Cerebellar cortex (tissue), 1 donor: ENCODE measurements around the gene APC2.
"Not testable (repeated sequence)": the region's sequence is repeated elsewhere in the genome, so short reads cannot be mapped to it uniquely, and the experiment has no call there.

Source experiments
- DNase-seq: peaks from one replicate; pipeline ENCODE4 v3.0.0-alpha.2; 2015; ENCODE audit warnings: low spot score

Gene APC2

DNA sequence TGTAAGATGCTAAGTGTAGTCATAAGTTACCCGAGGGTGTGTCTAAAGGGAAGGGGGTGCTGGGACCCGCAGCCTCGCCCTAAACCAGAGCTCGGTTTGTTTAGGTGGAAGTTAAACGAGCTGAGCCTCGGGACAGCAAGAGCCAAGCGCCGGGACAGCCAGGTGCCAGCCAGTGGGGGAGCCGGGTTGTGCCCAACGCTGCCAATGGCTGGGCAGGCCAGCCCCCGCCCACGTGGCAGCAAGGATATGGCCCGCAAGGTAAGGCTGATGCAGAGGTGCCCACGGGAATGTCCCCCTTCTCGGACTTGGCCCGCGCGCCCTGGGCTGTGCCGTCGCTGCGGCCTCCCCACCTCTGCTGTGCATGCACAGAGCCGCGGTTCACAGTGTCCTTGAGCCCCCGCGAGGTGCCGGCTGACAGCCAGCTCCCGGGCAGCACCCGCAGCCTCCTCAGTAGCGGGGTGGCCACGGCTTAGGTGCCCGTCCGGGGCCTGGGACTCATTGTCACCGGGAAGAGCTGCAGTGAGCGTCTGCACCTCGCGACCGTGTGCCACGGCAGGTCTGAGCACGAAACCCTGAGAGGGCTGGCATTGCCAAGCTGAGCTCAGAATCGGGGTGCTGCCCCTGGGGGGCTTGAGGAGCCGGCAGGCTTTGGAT lies 21.1 kb upstream of the APC2 start:
- peak; percentile 72 for DNase-seq

DNA sequence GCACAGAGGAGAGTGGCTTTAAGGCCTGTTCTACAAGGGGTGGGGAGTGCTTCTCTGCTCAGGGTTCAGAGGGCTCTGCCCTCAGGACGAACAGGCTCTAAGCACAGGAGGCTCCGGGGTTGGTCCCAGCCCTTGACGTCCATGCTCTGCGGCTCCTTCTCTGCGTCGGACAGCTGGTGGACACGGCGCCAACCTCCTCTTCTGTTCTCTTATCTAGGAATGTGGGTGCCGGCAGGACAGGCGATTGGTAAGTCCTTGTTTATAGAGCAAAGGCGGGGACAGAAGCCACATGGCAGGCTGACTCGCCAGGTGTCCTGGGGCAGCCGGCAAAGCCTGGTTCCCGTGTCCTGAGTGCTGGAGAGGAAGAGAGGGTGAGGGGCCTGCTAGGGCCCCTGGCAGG lies 20.2 kb upstream of the APC2 start:
- DNase-seq = peak; percentile 54

DNA sequence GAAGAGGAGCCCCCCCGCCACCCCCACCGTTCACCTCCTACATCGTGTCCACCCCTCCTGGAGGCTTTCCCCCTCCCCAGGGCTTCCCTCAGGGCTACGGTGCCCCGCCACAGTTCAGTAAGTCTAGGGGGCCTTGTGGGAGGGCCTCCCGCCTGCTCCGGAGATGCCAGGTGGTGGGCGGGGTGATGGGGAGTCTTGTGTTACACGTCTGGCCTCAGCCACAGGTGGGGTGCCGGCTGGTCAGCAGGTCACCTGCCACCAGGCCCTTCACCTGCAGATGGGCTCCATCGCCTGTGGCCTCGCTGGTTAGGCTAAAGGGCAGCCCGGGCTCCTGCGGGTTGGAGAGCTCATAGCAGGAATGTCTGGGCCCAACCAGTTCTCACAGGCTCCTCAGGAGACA lies 19.7 kb upstream of the APC2 start:
- DNase-seq = no peak

DNA sequence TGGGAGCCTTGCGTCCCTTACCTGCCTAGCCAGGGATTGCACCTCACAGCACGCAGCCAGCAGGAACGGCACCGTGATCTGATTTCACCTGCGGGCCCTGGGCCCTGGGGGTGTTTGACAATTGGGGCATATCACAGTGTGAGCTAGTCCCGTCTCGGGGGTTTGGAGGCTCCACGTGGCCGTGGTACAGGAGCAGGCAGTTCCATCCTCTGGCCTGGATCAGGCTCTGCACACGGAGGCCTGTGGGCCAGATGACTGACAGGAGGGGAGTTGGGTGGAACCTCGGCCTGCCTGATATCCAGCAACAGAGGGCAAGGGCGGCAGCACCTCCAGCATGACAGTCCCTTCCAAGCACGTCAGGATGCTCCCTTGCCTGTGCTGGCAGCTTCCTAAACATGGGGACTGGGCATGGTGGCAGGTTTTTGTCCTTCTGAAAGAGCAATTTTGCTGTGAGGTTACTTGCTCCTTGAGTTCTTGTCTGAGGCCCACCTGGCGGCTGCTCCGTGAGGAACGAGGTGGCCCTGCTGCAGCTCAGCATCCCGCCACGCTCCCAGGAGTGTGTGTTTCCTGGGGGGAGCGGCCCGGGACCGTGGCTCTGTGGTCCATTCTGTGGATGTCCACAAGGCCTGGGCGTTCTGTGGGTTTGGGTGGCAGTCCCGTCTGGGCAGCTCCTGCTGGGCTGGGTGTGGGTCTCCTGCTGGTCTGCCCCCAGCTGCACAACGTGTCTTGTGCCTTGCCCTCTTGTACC lies 18.0 kb upstream of the APC2 start:
- no peak for DNase-seq

DNA sequence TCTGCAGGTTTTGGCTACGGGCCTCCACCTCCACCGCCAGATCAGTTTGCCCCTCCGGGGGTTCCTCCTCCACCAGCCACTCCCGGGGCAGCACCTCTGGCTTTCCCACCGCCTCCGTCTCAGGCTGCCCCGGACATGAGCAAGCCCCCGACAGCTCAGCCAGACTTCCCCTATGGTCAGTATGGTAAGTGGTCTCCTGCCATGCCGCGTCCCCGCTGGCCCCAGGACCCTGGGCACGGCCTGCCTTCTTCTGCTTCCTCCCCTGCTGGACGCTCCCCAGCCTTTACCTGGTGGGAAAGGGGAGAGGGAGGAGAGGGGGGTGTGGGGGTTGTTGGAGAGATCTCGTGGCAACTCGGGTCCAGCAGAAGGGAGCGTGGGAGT lies 17.4 kb upstream of the APC2 start:
- no peak for DNase-seq

DNA sequence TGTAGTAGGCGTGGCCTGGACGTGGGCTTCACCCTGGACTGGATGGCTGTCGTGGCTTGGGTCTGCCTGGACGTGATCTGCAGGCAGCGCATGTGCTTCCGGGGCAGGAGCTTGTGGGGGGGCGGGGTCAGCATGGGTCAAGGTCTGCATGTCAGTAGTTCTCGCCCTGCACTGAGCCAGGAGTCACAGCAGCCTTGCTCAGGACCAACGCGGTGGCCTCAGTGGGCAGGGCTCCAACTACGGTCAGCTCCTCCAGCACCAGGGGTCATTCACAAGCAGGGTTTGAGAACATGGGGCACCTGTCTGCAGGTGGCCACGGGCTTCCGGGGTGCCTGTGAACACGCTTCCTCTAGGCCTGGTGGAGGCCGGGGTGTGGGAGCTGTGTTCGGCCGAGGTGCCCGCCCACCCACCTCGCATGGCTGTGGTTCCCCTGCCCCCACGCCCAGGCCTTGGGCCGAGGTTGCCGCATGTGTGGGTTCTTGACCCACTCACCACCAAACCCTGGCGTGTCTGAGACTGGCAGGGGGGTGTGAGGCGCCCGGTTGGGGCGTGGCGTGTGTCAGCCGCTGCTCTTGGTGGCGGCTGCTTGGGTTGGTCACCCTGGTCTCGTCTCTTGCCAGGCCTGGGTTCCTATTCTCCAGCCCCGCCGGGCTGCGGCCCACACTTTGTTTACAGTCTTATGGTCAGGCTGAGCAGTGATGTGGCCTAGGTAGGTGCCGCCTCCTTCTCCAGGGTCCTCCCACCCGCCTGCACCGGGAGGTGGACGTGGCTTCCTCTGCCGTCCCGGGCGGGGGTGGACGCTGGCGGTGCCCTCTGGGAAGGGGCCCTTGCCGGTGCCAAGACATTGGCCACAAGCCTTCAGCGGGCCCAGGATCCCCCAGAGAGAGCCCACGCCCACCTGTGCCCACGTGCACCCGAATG lies 16.5 kb upstream of the APC2 start:
- DNase-seq = no peak

DNA sequence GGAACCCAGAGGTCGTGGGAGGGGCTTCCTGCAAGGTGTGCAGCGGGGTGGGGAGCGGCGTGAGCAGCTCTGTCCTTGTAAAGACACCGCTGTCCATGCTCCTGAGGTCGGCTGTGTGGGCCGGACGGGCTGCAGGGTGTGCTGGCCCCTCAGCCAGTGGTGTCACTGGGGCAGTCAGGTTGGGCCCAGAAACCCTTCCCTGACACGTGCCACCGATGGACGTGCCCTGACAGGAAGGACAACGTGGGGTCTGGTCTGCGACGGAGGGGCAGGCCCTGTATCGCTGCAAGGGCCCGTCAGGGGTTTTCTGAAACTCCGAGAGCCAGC lies 15.9 kb upstream of the APC2 start:
- no peak for DNase-seq

DNA sequence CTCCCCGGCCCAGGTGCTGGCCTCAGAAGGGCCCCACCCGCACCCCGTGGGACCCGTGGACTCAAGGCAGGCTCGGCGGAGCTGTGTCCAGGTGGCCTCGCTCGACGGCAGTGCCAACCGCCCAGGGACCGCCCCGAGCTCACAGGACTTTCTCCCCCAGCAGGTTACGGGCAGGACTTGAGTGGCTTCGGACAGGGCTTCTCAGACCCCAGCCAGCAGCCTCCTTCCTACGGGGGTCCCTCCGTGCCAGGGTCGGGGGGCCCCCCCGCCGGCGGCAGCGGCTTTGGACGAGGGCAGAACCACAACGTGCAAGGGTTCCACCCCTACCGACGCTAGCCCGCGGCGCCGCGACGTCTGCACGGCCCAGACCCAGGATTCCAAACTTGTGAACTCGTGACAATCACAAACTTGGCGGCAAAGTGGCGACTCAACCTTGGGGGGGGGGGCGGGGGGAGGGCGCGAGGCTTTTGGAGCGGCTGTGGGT lies 15.3 kb upstream of the APC2 start:
- DNase-seq = no peak

DNA sequence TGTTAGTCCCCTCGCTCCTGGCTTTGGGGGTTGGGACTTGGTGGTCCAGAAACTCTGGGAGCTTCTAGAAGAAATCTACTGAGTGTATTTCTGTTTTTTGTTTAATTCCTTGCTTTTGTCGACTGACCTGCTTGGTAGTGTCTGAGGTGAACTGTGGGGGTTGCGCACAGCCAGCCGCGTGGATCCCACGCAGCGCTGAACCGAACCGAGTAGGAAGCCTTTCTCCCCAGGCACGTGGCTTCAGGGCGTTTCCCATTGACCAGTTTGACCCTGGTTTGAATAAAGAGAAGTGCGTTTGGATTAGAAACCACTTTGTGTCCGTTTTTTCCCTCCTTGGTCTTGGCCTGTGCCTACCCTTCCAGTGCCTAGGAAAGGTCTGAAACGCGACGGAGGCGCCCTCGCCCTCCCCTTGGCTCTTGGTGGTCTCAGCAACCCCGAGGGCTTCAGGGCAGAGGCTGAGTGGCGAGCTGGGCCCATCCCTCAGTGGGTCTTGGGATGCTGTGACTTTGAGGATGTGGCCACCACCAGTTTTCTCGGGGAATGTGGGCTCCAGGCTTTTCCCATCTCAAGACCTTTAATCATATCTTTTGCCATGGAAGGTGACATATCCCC lies 14.4 kb upstream of the APC2 start:
- DNase-seq = no peak

DNA sequence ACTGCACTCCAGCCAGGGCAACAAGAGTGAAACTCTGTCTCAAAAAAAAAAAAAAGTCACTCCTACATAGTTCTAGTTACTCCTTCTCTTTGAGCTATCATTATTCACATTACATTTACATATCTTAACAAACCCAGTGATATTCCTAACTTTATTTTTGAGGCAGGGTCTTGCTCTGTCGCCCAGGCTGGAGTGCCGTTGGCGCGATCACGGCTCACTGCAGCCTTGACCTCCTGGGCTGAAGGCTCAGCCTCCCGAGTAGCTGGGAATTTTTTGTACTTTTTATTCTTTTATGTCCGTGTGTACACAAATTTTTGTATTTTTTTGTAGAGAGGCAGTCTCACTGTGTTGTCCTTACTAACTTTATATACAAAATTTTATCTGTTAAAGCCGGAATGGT lies 12.3 kb upstream of the APC2 start:
- DNase-seq = no peak

DNA sequence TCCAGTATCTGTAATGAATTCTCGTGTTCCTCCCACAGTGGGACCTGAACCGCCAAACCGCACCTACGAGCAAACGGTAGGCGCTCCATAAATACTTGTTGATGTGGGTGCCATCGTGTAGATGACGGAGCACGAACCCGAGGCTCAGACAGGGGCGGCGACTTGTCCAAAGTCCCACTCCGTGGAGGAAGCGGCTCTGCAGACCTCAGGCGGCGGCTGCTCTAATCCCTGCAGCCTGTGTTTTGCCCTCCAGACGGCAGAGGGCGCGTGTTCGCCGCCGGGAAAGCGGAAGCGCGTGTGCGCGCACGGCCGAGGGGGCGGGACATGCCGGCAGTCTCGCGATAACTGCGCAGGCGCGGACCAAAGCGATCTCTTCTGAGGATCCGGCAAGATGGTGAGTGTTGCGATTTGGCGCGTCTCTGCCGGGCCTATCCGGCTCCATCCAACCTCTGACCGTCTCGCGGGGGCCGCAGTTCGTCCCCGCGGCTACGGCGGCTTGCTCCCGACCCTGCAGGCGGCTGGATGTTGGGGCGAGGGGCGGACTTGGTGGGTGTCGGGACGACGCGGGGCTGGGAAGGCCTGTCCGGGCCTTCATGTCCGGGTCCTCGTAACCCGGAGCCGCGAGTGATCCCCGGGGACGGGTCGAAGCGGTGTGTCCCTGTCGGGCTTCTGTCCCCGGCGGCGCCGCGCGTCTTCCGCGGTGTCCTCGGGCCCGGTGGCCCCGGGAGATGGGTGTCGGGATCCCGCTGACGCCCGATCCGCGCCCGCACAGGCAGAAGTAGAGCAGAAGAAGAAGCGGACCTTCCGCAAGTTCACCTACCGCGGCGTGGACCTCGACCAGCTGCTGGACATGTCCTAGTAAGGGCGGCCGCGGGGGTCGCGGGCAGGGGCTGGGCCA lies 11.6 kb upstream of the APC2 start, which contains the start of gene RPS15:
RPS15 (plus strand) TSS at position 362 of the 898 bp plus-strand sequence; CDS start at position 392, 30 bp downstream.
- DNase-seq = peak; percentile 90

DNA sequence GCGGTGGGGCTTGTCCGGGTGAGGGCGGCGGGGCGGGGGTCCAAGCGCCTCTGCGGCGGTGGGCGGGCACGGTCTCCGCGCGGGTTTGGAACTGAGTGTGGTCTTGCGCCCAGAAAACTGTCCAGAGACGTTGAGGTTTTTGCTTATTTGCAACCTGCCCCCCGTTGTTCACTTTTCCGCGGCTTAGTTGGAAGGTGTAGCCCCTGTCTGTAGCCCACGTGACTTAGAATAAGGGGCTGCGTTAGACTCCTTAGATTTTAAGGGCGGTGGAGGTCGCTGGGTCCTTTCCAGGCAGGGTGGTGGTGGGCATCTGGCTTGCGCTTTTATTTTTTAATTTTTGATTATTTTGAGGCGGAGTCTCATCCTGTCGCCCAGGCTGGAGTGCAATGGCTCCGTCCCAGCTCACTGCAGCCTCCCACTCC lies 11.0 kb upstream of the APC2 start:
- DNase-seq = no peak

DNA sequence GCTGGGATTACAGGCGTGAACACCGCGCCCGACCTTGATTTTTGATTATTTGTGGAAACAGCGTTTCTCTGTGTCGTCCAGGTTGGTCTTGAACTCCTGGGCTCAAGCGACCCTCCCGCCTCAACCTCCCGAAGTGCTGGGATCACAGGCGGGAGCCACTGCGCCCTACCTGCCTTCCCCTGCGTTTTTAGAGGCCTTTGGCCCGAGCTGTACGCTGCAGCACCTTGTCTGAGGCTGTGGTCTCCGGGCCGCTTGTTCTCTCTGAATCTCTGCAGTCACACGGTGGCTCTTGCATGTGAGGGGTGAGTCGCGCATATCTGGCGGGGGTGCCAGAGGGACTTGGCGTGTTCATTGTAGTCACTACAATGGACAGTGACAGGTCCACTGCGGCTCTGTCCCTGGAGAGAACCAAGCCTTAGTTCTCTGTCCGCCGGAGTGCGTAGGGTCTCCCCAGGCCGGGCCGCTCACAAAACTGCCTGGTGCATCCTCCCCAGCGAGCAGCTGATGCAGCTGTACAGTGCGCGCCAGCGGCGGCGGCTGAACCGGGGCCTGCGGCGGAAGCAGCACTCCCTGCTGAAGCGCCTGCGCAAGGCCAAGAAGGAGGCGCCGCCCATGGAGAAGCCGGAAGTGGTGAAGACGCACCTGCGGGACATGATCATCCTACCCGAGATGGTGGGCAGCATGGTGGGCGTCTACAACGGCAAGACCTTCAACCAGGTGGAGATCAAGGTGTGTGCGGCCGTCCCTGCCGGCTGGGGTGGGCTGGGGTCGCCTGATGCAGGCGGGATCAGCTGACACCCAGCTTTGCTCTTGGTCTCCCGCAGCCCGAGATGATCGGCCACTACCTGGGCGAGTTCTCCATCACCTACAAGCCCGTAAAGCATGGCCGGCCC lies 10.2 kb upstream of the APC2 start:
- not testable (repeated sequence) for DNase-seq

DNA sequence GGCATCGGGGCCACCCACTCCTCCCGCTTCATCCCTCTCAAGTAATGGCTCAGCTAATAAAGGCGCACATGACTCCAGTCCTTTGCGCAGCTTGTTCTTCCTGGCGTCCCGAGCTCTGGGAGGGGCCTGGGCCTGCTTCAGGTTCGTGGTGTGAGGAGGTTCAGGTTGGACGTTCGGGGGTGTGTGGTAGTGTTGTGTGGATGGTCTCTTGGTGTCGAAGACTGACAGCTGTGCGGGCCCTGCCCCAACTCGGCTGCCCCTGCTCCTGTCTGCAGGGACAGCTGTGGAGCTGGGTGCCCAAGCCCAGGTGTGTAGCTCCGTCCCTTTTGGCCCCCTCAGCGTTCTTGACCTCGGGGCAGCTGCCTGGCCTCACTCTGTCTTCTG lies 9.5 kb upstream of the APC2 start:
- DNase-seq = no peak

DNA sequence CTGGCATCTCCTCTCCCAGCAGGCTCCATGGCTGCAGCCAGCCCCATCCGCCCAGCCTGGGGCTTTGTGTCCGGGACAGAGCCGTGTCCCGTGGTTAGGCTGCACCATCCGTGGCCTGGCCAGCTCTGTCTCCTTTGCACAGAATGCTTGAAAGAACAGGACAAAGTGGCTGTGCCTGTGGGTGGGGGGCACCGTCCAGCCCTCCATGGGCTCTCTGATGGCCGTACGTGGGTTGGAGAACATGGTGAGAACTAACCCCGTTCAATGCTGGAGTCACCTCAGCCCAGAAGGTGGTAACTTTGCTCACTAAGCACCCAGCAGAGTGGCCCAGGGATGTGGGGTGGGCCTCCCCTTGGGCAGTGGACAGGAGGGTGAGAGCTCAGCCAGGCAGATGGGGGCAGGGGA lies 8.9 kb upstream of the APC2 start:
- no peak for DNase-seq

DNA sequence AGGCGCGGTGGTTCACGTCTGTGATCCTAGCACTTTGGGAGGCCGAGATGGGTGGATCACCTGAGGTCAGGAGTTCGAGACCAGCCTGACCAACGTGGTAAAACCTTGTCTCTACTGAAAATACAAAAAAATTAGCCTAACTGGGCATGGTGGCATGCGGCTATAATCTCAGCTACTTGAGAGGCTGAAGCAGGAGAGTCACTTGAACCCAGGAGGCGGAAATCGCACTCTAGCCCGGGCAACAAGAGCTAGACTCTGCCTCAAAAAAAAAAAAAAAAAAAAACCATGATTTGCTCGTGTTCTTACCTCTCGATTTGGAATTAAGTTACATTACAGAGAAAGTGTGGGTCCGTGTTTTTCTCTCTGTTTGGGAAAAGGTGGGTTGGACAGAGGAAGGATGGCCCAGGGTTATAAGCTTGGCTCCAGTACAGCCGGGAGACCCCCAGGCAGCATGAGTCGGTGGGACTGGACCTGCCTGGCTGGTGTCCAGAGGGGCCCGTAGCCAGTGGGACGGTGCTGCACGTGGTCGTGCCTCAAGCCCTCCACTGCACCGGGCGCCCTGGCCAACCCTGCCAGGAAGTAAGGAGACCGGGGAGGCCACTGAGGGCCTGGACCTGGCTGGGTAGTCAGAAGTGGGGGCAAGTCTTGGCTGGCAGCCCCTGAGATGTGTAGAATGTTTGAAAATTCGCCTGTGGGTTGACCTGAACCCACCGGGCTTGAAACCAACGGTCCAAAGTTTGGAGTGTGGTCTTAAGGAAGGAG lies 8.1 kb upstream of the APC2 start:
- DNase-seq = no peak

DNA sequence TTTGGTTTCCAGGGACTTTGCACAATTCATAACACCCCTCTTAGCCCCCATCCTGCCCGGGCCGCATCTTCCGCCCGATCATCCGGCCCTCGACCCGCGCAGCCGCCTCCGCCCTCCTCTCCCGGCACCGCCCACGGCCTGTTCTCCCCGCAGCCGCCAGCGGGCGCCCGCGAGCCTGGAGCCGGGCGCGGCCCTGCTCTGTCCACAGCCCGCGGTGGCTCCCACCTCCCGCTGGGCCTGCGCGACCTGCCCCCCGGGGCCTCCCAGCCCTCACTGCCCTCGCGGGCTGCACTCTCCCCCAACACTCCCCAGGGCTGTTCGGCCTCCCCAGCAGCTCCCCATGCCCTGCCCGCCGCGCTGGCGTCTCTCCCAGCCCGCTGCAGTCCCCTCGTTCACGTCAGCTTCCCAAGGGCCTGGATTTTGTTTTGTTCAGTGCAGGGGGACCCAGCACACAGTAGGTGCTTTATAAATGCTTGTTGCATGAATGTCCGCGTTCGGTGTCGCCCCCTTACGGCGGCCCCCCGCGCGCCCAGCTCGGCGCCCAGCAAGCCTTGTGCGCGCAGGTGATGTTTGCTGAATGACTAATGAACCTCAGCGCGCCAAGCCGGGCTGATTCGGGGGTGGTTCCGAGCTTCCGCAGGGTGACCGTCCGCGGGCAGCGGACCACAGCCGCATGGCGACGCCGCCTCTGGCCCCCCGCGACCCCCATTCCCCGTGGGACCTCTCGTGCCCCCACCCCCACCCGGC lies 4.6 kb upstream of the APC2 start:
- peak; percentile 74 for DNase-seq

DNA sequence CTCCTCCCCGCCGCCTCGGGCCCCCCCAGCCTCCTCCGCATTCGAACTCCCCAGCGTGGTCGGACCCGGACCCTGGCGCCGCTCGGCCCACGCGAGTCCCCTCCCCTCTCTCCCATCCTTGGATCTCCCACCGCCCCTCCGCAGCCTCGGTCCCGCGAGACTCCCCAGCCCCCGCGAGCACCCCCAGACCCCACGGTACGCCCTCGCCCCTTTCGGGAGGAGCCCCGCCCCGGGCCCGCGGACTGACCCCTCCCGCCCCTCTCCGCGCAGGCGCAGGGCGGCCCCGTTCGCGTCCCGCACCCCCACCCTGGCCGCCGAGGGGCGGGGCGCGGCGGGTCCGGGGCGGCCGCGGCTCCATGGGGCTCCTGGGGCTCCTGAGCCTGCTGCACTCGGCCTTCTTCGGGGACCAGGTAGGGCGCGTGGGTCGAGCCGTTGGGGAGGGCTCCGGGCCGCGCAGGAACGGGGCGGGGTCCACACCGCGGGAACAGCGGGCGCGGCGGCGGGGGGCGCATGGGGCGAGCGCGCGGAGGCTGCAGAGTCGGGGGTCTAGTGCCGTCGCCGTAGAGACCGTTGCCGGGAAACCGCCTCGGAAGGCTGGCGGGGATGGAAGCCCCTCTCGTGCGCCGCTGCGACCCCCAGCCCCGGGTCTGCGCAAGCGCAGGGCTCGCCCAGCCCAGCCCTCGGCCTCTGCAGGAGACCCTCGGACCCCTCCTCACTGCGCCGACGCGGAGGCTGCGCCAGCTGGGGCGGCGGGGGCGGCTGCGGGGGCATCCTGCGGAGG lies 3.8 kb upstream of the APC2 start:
- DNase-seq = peak; percentile 68
